GM18907 (cell line): ENCODE results near the gene NKAIN2.

Experiments
- ATAC-seq: cut with Tn5 transposase; IDR thresholded peaks from one replicate; pipeline ENCODE4 v1.9.1; 2021; ENCODE audit warnings: mild to moderate bottlenecking, moderate library complexity; ENCODE audit not compliant: unreplicated experiment

Gene NKAIN2

GRCh38 chr6:124470803-124471202 is 667.1 kb downstream of the NKAIN2 start:
- no peak for ATAC-seq

GRCh38 chr6:124475176-124475575 is 671.5 kb downstream of the NKAIN2 start:
- no peak for ATAC-seq

DNA sequence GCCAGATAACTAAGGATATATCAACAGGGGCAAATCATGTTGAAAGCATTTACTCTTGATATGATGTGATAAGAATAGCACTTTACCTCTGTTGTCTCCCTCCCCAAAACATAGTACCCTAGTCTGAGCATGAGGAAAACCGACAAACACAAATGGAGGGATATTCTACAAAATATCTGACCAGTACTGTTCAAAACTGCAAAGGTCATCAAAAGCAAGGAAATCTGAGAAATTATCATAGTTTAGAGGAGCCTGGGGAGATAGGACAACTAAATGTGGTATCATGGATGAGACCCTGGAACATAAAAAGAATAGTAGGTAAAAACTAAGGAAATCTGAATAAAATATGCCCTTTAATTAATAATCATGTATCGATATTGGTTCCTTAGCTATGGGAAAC is 675.2 kb downstream of the NKAIN2 start:
- ATAC-seq = no peak

DNA sequence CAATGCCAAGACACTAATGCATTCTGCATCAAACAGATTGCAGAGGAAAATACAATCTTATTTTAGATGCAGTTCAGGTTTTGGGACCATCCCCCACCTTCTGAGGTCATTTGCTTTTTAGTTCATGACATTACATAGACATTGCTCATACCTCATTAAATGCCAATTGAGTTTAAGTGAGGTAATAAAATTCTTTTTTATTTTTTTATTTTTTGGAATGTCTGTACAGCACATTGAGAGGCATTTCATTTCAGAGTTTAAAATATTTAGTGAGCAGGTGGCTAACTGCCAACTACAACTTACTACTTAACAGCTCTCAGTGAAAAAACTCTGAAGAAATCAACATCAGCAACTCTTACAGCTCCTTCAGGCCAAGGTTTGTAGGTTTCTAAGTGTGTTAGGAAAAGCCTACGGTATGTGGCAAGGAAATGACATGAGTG is 676.3 kb downstream of the NKAIN2 start:
- ATAC-seq = no peak

DNA sequence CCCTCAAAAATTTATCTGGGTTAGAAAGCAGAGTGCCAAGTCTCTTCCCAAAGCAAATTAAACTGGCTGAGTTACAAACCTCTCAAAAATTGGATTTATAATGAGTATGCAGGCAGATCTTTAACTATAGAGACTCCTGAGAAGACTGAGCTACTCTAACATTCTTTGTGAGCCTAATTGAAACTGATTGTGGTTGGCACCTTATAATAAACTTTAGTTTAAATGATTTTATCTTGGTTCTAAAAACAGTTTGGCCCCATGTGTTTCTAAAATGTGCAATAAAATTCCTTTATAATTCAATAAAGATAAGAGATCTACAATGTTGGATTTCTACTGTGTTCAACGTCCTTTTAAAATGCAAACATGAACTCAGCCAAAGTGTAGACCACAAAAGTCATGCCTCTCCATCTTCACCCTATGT is 678.4 kb downstream of the NKAIN2 start:
- ATAC-seq = no peak

DNA sequence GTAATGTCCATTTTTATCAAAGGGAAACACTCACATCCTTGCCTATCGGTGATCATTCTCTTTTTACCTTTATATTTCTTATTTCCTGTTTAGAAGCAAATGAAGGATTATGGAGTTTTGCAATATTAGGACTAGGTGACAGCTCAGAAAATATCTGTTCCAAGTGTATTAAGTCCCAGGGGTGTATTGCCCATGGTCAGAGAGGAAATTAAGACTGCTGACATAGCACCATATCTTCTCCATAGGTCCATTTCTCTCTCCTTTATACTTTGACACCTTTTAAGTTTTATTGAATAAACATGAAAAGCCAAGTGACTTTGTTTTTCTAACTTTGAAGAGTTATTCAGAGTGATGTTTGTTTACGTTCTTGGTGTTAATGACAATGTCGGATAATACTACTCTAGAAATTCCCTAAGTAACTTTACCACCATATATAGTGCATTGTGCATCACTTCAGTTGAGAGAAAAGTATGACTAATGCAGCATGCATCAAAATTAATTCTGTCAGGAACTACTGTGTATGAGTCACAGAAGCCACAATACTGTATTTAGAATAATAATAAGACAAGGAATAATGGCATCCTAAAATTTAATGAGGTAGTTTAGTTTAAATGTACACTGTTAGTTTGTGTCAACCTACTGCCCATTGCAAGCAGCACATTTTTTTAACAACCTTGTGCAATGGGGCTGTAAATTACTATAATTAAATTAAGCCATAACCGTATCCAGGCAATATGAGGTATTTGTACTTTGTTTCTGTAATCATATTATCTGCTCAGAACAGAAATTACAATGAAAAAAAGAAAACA is 684.2 kb downstream of the NKAIN2 start:
- no peak for ATAC-seq

DNA sequence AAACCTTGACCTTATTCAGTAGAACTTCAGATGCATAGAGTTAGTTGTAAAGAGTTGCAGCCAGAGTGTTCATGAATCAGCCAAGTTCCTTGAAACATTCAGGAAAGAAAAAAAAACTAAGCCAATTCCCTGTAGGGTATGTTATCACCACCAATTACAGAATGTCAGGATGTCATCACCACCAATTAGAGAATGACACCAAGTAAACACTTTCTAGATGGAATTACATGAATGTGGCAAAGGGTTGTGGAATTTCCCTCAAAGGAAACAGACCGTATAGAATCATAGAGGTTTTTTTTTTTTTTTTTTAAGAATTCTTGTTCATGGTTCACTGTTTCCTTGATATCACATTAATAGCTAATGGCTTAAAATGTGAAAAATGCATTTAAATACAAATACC is 686.5 kb downstream of the NKAIN2 start:
- ATAC-seq = no peak

GRCh38 chr6:124493259-124493658 is 689.6 kb downstream of the NKAIN2 start:
- no peak for ATAC-seq

DNA sequence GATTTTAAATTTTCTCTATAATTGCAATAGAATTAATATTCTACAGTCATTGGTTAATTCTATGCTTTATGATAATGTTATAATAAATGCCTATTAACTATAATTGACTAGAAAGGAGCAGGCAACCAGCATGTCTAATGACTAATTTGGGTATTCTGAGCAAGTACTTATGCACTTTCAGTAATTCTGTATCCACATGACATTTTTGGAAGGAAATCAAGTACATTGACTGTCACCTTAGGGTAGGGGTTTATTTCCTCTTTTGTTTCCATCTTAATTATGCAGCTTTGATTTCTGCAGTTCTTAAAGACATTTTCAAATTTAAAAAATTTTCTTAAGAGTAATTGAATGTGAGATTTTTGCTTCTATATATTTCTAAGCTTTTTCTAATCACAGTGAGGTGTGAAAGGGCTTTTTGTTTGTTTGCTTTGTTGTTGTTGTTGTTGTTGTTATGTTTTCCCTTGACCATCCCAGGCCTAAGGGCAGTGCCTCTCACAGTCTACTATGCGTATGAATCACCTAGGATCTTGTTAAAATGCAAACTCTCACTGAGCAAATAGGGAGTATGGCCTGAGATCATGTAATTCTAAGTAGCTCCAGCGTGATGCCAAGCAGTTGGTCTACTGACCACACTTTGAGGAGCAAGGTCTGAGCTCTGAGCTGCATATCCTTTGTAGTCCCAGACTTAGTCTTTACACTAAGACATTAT is 691.4 kb downstream of the NKAIN2 start:
- ATAC-seq = no peak

DNA sequence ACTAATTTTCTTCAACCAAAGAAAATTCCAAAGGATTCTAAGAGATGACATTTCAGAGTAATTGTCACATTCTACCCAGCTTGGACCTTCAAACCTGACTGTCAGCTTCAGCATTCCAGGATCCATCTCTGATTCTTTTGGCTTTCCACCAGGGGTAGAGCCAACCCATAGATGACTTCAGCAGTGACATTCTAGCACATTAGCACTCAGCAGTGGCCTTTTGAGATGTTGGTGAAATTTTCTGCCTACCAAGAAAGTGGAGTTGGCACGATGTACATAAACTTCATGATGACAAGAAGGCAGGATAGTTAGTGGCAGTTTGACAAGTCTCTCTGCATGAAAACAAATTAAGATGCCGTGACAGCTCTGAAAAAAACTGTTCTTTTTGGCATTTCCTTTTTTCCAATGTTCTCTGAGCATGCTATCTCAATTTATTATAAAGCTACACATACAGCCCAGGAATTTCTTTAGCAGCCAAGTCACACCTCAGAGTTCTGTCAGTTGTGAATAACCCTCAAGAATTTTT is 692.1 kb downstream of the NKAIN2 start:
- ATAC-seq = no peak

DNA sequence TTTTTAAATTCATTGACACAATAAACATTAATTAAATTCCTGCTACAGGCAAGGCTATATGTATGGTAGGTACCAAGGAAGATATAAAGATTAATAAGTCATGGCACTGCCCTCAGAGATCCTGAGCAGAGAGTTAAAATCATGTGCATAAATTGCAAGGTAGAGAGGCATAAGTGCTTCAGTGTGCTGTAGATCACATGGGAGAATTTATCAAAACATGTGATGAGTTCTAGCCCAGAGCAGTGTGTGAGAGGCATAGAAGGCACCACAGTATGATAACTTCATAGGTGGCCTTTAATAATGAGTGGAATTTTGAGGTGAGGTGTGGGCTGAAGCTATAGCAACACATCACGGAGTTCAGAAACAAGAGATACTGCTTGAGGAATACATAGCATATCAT is 692.7 kb downstream of the NKAIN2 start:
- no peak for ATAC-seq

DNA sequence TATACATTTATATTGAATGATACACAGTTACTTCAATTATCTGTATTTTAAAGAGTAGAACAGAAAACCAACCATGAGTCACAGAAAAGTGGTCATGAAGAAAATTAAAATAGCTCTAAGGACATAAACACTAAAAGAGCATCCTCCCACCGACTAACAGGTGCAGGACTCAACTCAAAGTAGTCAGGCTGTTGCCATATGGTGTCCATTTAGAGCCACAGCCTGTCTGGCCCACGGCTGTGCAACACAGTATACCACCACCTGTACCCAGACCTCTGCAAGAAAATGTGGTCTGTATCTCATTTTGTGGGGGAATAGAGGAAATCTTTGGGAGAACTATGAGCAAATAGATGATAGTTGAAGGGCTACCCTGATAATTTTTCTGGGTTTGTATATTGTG is 708.8 kb downstream of the NKAIN2 start:
- ATAC-seq = no peak

GRCh38 chr6:124517339-124517738 is 713.7 kb downstream of the NKAIN2 start:
- no peak for ATAC-seq

DNA sequence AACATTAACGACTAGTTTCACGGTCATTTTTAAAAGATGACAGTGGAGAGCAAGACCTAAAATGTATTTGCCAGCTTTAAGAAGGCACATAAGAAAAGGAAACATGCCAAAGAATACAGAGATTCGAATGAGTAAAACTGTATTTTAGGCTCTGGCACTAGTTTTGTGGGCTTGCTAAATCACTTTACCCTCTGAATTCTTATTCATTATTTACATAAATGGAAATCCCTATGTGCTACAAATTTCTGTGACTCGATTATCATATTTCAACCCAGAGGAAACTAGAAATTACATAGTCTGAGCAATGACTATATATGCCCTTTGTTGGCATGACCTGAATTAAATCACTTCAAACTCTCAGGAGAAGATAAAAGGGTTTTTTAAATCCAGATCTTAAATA is 716.8 kb downstream of the NKAIN2 start:
- no peak for ATAC-seq

DNA sequence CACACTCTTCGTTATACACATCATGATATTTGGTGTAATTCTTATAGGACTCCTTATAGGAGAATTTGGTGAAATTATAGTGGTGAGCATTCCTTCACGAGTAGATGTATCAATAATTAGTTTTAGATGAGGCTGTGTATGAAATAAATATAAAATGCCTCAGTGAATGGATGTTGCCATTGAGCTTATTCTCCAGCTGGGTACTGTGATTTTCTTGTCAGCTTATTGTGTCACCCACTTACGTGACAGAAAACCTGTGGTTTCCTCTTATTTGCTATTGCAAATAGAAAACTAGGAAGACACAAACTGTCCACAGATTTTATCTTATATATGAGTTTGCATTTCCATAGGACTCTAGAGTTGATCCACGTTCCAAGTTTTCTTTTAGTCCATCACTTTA is 718.7 kb downstream of the NKAIN2 start:
- no peak for ATAC-seq

GRCh38 chr6:124524491-124525200 is 721.0 kb downstream of the NKAIN2 start:
- ATAC-seq = no peak

DNA sequence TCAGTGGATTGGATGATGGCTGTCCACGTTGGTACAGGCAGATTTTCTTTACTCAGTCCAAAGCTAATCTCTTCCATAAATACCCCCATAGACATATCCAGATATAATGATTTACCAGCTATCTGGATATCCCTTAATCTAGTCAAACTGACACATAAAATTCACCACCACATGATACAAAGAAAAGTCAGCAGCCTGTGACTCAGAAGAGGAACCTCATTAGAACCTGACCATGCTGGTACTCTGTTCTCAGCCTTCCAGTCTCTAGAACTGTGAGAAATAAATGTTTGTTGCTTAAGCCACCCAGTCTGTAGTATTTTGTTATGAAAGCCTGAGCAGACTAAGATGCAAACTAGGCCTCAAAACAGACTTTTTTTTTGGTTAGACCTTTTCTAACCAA is 727.3 kb downstream of the NKAIN2 start:
- no peak for ATAC-seq

DNA sequence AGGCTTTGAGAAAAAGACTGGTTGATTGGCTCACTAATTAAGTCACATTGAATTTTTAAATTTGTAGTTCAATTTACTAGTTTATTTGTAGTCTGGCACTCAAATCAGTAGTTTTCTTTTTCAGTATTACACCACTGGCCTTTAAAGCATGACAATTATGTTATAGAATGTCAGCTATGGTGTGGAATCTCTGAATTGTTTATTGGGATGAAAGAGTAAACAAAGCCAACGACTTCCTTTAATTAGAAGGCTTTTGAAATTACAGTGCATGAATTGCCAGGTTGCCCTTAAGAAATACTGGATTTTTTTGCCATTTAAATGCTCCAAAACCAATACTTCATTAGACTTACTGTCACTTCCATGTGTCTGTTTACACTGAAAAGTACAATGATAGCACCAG is 731.6 kb downstream of the NKAIN2 start:
- no peak for ATAC-seq

- no peak for ATAC-seq
Observed at GRCh38 chr6:124535746-124536145, 732.1 kb downstream of the NKAIN2 start.

GRCh38 chr6:124536157-124536841 is 732.6 kb downstream of the NKAIN2 start:
- ATAC-seq = no peak

GRCh38 chr6:124536842-124537191 is 733.2 kb downstream of the NKAIN2 start:
- ATAC-seq = no peak
